Colon (tissue), 2 donors: Measurements from ENCODE around the gene HSPA6.
"Not testable (repeated sequence)": the region's sequence is repeated elsewhere in the genome, so short reads cannot be mapped to it uniquely, and the experiment has no call there.

ENCODE experiments used
- FAIRE-seq: peaks from 2 replicates; lab custom pipeline; 2012; peaks lifted over from hg19 to GRCh38; lab: Jason Lieb, UNC
- donor health status: control.
- donor health status: control.

Gene HSPA6

GRCh38 chr1:161523817-161524741 lies at the start of gene HSPA6:
Gene HSPA6 (plus strand): TSS chr1:161524540. CDS start chr1:161524659, 119 bp downstream.
- not testable (repeated sequence) for FAIRE-seq

GRCh38 chr1:161477711-161478110 lies 46.6 kb upstream of the HSPA6 start:
- not testable (repeated sequence) for FAIRE-seq

GRCh38 chr1:161478985-161479384 lies 45.4 kb upstream of the HSPA6 start:
- no peak for FAIRE-seq

DNA sequence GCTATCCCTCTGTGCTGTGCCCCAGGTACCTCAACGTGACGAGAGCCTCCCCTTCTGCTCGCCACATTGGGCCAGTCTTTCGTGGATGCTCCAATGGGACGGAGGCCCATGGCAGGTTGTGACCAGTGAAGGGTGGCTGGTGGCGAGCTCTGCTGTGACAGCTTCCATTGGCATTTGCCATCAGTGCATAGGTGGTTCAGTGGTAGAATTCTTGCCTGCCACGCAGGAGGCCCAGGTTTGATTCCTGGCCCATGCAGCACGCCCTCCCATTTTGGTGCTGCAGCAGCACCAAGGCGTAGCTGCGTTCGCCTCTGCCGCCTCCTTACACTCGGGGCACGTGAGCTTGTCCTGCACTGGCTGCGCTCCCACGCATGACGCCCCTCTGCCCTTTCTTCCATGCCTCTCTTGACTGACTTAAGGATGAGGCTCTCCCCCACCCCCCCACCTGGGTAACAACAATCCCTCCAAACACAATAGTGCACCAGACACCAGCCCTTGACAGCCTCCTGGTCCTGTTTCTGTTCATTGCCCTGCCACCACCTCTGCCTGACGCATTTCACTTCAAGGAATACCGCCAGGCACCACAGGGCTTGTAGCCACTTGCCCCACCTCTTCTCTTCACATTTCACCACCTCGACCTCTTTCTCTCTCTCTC lies 43.8 kb upstream of the HSPA6 start:
- FAIRE-seq, result no peak

DNA sequence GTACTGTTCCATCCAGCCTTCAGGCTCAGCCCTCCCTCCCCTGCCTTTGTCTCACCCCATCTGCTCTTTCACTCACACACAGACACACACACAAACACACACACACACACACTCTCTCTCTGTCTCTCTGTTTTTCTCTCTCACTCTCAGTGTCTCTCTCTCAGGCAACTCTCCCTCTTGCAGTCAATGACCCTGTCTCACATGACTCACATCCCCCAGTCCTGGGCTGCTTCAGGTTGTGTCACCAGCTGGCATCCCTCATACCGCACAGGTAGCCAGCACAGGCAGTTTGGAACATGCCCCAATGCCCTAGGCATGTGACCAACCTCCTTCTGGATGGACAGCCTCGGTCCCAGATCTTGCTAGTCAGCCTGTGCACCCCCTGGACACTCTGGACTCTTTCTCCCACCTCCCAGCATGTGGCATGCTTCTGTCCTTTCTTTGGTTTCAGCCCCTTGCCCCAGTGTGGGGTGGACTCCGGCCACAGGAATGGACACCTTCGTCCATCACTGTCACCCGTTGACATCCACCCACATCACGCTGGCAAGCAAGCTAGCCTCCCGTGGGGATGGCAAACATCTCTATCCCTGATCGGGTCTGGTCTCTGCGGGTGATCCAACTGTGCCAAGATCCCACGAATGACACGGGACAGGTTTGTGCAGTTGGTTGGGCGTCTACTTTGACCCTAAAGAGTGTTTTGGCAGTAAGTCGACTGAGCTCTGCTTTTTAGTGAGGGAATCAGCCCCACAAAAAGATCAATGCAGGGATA lies 42.5 kb upstream of the HSPA6 start:
- FAIRE-seq, result no peak

- FAIRE-seq, result no peak
Observed at GRCh38 chr1:161482610-161483009, 41.7 kb upstream of the HSPA6 start.

DNA sequence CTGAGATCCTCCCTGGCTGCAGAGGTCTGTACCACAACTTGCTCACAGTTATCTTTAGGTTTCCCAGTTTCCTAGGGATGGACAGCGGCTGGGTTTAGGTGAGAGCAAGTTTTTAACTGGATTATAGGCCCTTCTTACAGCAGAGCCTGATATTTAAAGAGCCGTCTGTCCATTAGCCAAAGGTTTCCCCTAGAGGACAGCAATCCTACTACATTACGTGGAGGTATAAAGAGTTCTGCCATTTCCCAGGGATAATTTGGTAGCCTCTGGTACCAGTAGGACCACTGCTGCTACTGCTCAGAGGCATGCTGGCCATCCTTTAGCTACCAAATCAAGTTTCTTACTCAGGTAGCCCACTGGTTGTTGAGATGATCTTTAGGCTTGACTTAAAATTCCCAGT lies 41.0 kb upstream of the HSPA6 start:
- no peak for FAIRE-seq

- no peak for FAIRE-seq
Observed at GRCh38 chr1:161484613-161485012, 39.7 kb upstream of the HSPA6 start.

- FAIRE-seq, result no peak
Observed at GRCh38 chr1:161486806-161487741, 37.3 kb upstream of the HSPA6 start.

DNA sequence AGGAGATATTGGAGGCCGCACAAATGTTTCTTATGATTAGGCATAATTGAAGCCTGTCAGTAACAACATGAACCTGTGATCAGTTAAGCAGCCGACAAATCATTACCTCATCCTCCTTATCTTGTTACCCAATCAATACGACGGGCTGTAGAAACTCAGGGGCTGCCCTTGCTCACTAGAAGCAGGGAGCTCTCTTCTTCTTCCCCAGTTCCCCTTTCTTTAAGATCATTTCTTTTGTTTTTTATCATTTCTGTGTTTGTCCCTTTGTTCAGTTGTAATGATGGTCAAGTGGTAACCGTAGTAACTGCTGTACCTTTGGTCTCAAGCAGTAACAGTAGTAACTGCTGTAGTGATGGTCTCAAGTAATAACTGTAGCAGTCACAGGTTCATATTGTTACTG lies 32.9 kb upstream of the HSPA6 start:
- no peak for FAIRE-seq

DNA sequence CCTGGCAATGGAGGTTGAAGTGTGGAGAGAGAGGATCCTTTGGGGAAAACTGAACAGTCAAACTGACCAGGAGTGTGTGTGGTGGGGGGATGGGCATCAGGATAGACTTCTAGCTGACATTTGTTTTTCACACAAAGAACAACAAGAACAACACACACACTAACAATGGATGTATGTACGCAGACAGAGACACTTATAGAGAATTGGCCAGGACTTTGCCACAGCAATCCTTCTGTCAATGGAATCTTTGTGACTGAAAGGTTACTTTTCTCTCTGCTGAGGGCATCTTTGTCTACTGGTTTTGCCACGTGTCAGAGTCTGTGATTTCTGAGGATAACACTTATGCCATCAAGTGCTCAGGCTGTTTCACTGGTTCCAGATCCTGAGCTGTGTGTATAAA lies 31.5 kb upstream of the HSPA6 start:
- FAIRE-seq, result no peak

DNA sequence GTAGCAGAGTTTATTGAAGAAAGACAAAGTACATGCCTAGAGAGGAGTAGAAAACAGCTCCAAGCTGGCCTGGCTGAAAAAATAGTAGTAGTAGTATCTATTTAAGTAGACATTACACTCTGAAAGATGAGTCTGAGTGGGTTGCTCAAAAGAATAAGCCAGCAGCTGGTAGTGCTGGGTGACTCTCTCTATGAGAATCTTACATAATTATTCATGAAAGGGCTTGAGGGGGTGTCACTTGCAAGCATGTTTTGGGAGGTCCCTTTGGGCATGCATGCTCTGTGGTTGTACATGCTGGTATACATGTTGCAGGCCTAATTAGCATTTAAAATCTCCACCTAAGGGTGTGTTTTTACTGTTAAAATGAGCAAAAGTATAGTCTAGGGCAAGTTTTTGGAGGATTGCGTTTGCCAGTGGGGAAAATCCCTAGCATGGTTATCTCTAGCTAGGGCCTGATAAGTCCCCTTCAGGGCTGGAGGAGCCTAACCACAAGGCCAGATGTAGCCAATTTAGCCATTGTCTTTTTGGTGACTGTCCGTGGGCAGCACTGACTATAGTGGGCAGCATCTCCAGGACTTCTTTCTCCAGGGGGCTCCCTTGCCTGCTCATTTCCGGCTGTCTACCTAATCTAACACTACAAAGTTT lies 30.1 kb upstream of the HSPA6 start:
- no peak for FAIRE-seq

DNA sequence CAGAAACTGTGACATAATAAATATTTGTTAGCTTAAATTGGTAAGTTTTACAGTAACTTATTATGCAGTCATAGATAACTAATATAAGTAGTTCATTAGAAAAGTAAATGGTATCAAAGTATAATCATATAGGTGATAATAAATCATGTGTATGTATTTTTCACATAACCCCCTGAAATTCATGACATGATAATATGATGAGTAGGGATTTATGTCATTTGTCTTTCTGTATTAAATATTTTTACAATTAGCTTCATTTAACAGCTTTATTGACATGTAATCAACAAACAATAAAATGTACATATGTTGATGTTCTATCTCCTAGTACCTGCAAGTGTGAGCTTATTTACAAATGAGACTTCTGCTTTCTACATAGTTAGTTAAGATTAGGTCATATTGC lies 28.9 kb upstream of the HSPA6 start:
- FAIRE-seq, result no peak

GRCh38 chr1:161497961-161498360 lies 26.4 kb upstream of the HSPA6 start:
- no peak for FAIRE-seq

DNA sequence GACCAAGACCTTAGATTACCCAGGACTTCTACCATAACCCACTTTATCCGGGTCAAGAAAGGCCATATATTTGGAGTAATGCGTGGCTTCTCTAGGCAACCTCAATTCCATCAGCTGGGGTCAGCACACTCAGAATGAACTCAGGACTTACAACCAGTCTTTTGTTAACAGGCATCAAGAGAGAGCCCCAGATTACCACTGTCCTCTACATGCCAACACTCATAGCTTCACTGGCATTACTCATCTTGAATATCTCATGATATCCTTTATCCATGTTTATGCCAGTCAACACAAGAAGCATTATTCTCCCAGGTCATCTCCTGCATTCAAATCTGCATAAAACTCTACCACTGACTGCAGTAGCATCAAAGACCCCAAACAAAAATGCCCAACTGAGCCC lies 25.7 kb upstream of the HSPA6 start:
- FAIRE-seq, result no peak

- no peak for FAIRE-seq
Observed at GRCh38 chr1:161499099-161500039, 25.0 kb upstream of the HSPA6 start.

DNA sequence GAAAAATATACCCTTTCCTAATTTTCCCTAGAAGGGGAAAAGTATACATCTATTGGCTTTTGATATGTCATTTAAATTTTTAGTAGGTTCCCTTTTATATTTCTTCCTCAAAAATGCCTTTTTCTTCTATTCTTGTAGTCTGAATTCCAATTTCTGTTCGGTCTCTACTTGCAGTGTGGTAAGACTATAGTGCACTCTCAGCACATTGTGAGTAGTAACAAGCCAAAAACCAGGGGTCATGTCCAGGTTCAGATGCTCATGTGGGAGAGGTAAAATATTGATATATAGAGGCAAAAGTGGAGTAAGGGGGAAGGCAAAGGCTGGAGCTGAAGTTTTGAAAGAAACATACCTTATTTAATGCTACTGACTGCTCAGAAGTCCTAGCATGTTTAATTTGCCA lies 23.1 kb upstream of the HSPA6 start:
- no peak for FAIRE-seq

- no peak for FAIRE-seq
Observed at GRCh38 chr1:161502181-161502580, 22.2 kb upstream of the HSPA6 start.

DNA sequence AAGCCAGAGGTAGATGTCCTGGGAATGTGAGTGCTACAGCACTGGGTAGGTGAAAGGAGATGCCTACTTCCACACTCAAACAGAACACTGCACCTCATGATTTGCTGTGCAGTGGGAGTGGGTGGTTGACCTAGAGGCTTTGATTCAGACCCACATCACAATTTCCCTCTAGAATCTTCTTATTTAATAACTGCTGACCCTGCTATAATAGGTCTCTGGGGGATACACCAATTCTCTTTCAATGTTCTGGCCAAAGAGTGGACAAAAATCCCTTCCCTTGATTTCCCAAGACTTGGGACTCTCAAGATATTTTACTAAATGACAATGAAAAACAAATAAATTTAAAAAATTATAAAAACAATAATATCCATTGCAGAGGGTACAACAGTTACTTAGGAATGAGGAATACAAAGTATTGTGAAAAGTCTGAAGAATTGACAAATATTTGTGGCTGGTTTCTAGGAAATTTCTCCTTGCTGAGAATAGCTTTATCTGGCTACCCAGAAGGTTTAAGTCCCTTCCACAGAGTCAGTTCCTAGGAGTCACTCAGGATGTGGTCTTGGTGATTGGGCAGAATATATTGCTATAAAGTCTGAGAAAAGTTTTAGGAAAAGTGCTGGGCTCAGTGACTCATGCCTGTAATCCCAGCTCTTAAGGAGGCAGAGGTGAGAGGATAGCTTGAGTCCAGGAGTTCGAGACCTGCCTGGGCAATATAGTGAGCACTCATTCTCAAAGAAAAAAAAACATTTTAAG lies 21.5 kb upstream of the HSPA6 start:
- FAIRE-seq, result no peak
